Sigmoid colon (tissue), 7 donors: ENCODE results near the gene LRP6. TPM values are rescaled to one million over a fixed set of nuclear protein-coding genes. Genes with fewer than 3 reads are reported as not detected.

Experiments
- DNase-seq: peaks from one replicate; pipeline ENCODE4 v3.0.0-alpha.2; 2019
- H3K27ac ChIP-seq, 4 donors: fragments of 200-600 bp; sonication (generic); one replicate each; pipeline ENCODE4 v1.5.1; 2016 to 2019; ENCODE audit warnings: mild to moderate bottlenecking in 1 of 4
- H3K27me3 ChIP-seq, 3 donors: fragments of 200-600 bp; sonication (generic); one replicate each; pipeline ENCODE4 v1.5.1; 2019; ENCODE audit warnings: mild to moderate bottlenecking in 1 of 3
- H3K36me3 ChIP-seq, 4 donors: fragments of 200-600 bp; sonication (generic); one replicate each; pipeline ENCODE4 v1.5.1; 2016 to 2019
- H3K4me1 ChIP-seq, 4 donors: fragments of 200-600 bp; sonication (generic); one replicate each; pipeline ENCODE4 v1.5.1; 2017 to 2019
- H3K4me3 ChIP-seq, 4 donors: fragments of 200-600 bp; sonication (generic); one replicate each; pipeline ENCODE4 v1.5.1; 2017 to 2019; ENCODE audit warnings: mild to moderate bottlenecking in 2 of 4, moderate library complexity in 1 of 4
- H3K9me3 ChIP-seq, 4 donors: fragments of 200-600 bp in 3 of 4; sonication (generic) in 3 of 4; one replicate each; pipeline versions ENCODE4 v1.5.1 to v1.6.1; 2013 to 2019
- EP300 ChIP-seq, 4 donors: sonication (generic); formaldehyde crosslinking; IDR thresholded peaks; one replicate each; pipeline ENCODE4 v1.6.1; 2017; ENCODE audit warnings: antibody characterized with exemption in 4 of 4
- POLR2A ChIP-seq, 2 donors: fragments of 450-650 bp; IDR thresholded peaks; one replicate each; pipeline ENCODE4 v1.6.1; 2016; ENCODE audit warnings: antibody characterized with exemption in 2 of 2, mild to moderate bottlenecking in 2 of 2, moderate library complexity in 2 of 2
- POLR2AphosphoS5 ChIP-seq, 4 donors: sonication (generic); formaldehyde crosslinking; IDR thresholded peaks; one replicate each; pipeline ENCODE4 v1.6.1; 2017; ENCODE audit warnings: antibody characterized with exemption in 4 of 4
- WGBS, 2 donors: extraction: QIAGEN DNeasy Blood & Tissue Kit; methylation state at CpG; one replicate each; pipeline ENCODE4 v1.1.7; 2013; 5-methylcytosine and 5-hydroxymethylcytosine counted together
- intact Hi-C: fragments of 100-400 bp; cut with DNase I; formaldehyde crosslinking; loops from one replicate; pipeline ENCODE4 v1.15.1; 2023
- polyA plus RNA-seq, 3 donors: library from polyadenylated mRNA; stranded (reverse); fragments of 200-250 nt; gene quantifications; one replicate each; pipeline ENCODE4 v1.2.3, GENCODE V29; 2013
- total RNA-seq, 4 donors: library from RNA; depleted of rRNA; stranded (reverse); fragments of >200 nt; gene quantifications; one replicate each; pipeline ENCODE4 v1.1.0, GENCODE V29; 2016
- TF ChIP-seq, protein P1 (sequence below), 4 experiments: fragments of 450-650 bp in 3 of 4; fragments of 200-600 bp in 1 of 4; IDR thresholded peaks; one replicate each; pipeline ENCODE4 v1.5.1; 2016 to 2019; ENCODE audit warnings: antibody characterized with exemption in 4 of 4, mild to moderate bottlenecking in 3 of 4, moderate library complexity in 2 of 4
- donor health status: healthy with polysubstance abuse.
- donor health status: Bipolar disorder and iron deficiency.
- donor health status: healthy.

LRP6 gene
- total and polyA plus RNA-seq, 7 donors: 1.8 to 55.1 (median 36.0) TPM

DNA sequence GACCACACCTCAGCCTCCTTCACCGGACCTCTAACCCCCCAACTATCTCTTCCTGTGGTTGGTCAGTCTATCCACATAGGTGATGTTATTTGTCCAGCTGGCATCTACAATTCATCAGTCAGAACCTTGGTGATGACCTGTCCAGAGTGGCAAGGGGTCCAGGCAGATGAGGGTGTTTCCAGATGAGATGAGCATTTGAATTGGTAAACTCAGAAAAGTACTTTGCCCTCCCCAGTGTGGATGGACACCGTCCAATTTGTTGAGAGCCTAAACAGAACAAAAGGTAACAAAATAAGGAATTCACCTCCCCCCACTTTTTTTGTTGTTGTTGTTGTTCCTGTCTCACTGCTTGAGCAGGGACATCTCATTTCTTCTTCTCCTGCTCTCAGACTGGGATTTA is 34.3 kb upstream of the LRP6 start:
- intact Hi-C loops: no loop called here

DNA sequence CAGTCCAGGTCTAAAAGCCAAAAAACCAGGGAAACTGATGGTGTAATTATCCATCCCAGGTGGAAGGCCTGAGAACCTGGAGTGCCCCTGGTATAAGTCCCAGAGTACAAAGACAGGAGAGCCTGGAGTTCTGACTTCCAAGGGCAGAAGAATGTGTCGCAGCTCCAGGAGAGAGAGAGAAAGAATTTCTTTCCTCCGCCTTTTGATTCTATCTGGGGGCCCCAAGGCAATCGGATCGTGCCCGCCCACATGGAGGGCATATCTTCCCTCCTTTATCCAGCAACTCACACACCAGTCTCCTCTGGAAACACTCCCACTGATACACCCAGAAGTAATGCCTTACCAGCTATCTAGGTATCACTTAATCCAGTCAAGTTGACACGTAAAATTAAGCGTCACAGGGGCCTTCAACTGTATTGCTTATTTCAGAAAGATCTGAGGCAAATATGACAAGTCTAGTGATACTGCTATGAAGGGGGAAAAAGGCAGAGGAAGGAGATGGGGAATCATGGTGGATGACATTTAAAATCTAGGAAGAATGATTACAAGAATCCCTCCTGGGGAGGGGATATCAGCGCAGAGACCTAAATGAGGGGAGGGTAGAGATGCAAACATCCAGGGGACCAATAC is 30.5 kb upstream of the LRP6 start:
- Histone ChIP-seq H3K36me3 (no peaks in the 10 kb centered on the region), H3K9me3 (no peaks in the 10 kb centered on the region), H3K27ac (no peak overlapping the region), H3K4me3 (no peak overlapping the region), H3K4me1 (peaks cover 0 to 14% (median 11%) of the 10 kb centered on the region in 4 donors), H3K27me3 (no peaks in the 10 kb centered on the region)
- 89% methylated on average over 8 of the region's 8 CpGs for WGBS, 2 donors
- no peak for DNase-seq
- intact Hi-C loops: no loop called here
- TF ChIP-seq POLR2AphosphoS5 (IDR thresholded peaks at IDR 0.05) (no peak), POLR2A (IDR thresholded peaks at IDR 0.05) (no peak), EP300 (IDR thresholded peaks at IDR 0.05) (no peak)
- TF ChIP-seq, protein P1, sequence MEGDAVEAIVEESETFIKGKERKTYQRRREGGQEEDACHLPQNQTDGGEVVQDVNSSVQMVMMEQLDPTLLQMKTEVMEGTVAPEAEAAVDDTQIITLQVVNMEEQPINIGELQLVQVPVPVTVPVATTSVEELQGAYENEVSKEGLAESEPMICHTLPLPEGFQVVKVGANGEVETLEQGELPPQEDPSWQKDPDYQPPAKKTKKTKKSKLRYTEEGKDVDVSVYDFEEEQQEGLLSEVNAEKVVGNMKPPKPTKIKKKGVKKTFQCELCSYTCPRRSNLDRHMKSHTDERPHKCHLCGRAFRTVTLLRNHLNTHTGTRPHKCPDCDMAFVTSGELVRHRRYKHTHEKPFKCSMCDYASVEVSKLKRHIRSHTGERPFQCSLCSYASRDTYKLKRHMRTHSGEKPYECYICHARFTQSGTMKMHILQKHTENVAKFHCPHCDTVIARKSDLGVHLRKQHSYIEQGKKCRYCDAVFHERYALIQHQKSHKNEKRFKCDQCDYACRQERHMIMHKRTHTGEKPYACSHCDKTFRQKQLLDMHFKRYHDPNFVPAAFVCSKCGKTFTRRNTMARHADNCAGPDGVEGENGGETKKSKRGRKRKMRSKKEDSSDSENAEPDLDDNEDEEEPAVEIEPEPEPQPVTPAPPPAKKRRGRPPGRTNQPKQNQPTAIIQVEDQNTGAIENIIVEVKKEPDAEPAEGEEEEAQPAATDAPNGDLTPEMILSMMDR (IDR thresholded peaks at IDR 0.05): no peak

More for the DNA sequence above, 34.3 kb upstream of the LRP6 start:
- no peak for TF ChIP-seq EP300 (IDR thresholded peaks at IDR 0.05)
- no peak for TF ChIP-seq POLR2A (IDR thresholded peaks at IDR 0.05)
- TF ChIP-seq, protein P1 (IDR thresholded peaks at IDR 0.05): no peak
- DNase-seq: no peak
- Histone ChIP-seq H3K9me3 (no peaks in the 10 kb centered on the region), H3K36me3 (no peaks in the 10 kb centered on the region), H3K27me3 (no peaks in the 10 kb centered on the region), H3K27ac (no peak overlapping the region), H3K4me1 (no peaks in the 10 kb centered on the region), H3K4me3 (no peak overlapping the region)
- 77 to 92% methylated on average over 2 of the region's 2 CpGs for WGBS, 2 donors

DNA sequence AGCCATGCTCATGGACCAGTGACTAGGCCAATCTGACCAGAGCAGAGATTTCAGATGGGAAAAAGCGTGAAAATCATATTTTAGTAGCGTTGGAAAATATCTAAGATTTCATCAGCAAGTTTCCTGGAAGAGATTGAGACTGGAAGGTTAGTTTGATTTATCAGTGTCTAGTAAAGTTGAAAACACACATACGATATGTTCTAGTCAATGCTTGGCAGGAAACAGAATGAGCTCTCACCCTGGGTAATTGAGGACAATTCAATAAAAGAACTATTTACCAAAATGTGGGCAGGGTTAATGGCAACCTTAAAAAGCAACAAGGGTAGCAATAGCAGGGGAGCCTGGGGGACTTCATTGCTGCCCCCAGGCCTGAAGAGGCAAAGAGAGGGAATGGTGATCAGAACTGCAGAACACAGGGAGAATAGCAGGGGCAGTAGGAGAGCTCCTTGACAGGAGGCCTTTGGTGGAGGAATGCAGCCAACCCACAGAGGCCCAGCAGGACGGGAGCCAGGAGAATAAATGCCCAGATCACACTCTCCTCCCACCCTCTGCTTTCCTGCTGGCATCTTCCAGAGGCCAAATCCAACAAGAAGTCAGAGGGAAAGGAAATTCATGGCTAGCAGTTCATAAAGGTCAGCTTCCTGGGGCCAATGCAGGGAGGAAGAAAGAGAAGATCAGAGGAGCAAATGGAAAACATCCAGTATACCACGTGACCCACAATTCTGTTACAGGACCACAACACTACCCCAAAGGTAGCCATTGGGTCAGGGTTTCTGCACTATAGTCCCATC is 27.6 kb upstream of the LRP6 start:
- H3K27ac ChIP-seq: peak overlapping the region in 1 of 4 donors; percentile 41
- no peak for TF ChIP-seq POLR2A (IDR thresholded peaks at IDR 0.05)
- TF ChIP-seq, protein P1 (IDR thresholded peaks at IDR 0.05): no peak
- no peak for TF ChIP-seq EP300 (IDR thresholded peaks at IDR 0.05)
- TF ChIP-seq POLR2AphosphoS5 (IDR thresholded peaks at IDR 0.05): no peak
- DNase-seq: no peak

DNA sequence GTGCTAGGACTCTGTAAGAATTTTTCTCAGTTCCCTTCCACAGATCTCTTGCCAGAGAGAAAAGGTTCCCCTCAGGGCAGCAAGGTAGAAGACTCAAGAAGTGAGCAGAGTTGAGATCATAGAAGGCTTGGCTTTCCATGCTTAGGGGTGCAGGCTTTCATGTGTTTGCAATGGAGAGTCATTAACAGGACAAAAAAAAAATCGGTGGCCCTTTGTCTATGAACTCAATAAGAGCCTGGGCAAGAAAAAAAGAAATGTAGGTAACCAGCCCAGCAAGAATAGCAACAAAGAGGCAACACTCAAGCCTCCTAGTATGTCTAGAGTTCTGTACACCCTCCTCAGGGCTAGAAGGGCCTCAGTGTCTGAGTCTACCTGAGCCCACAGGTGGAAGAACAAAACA is 23.4 kb upstream of the LRP6 start:
- Histone ChIP-seq H3K27ac (no peak overlapping the region), H3K36me3 (no peaks in the 10 kb centered on the region), H3K4me3 (no peak overlapping the region), H3K27me3 (no peaks in the 10 kb centered on the region), H3K9me3 (no peaks in the 10 kb centered on the region), H3K4me1 (peaks cover 0 to 14% (median 11%) of the 10 kb centered on the region in 4 donors)
- DNase-seq: no peak
- intact Hi-C loops: no loop called here
- TF ChIP-seq POLR2A (IDR thresholded peaks at IDR 0.05) (no peak), POLR2AphosphoS5 (IDR thresholded peaks at IDR 0.05) (no peak)
- TF ChIP-seq, protein P1 (IDR thresholded peaks at IDR 0.05): no peak
- 32 to 67% methylated on average over 1 of the region's 1 CpG for WGBS, 2 donors

More for the DNA sequence above, 27.6 kb upstream of the LRP6 start:
- H3K9me3 ChIP-seq: no peaks in the 10 kb centered on the region
- H3K4me1 ChIP-seq: peaks cover 0 to 14% (median 11%) of the 10 kb centered on the region in 4 donors
- H3K36me3 ChIP-seq: no peaks in the 10 kb centered on the region
- H3K27me3 ChIP-seq: no peaks in the 10 kb centered on the region
- H3K4me3 ChIP-seq: no peak overlapping the region
- intact Hi-C loops: no loop called here
- WGBS, 2 donors: 81 to 85% methylated on average over 5 of the region's 5 CpGs
